ENCODE data around the gene KANSL1. TPM values are rescaled to one million over a fixed set of nuclear protein-coding genes. Genes with fewer than 3 reads are reported as not detected.

KANSL1 gene
- total and polyA plus RNA-seq, 2 experiments from 2014 or later = 49.0 to 206 TPM

DNA sequence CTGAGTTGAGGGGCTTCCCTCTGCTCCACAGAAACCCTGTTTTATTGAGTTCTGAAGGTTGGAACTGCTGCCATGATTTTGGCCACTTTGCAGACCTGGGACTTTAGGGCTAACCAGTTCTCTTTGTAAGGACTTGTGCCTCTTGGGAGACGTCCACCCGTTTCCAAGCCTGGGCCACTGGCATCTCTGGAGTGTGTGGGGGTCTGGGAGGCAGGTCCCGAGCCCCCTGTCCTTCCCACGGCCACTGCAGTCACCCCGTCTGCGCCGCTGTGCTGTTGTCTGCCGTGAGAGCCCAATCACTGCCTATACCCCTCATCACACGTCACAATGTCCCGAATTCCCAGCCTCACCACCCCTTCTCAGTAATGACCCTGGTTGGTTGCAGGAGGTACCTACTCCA is 168.2 kb downstream of the KANSL1 start:
- ATAC-seq = no peak
- Mint-ChIP-seq H3K4me1 (peaks cover 46% of the 10 kb centered on the region), H3K9me3 (no peaks in the 10 kb centered on the region), H3K4me3 (no peak overlapping the region), H3K36me3 (ENCODE audit: low read depth) (peaks cover 16% of the 10 kb centered on the region), H3K27me3 (ENCODE audit: insufficient read depth, low read depth, poor library complexity) (peaks cover 30% of the 10 kb centered on the region), H3K27ac (no peak overlapping the region)
- Histone ChIP-seq H3K9me2 (ENCODE audit: insufficient read depth) (no peaks in the 10 kb centered on the region), H3F3A (replicated peaks; ENCODE audit: low read depth) (peaks cover 12% of the 10 kb centered on the region; the same call in 1 of the 2 replicates), H3K36me3 (ENCODE audit: insufficient read depth) (no peaks in the 10 kb centered on the region), H2AFZ (no peak overlapping the region), H3K79me2 (replicated peaks; ENCODE audit: insufficient read depth) (no peaks in the 10 kb centered on the region), H3K4me2 (no peak overlapping the region), H3K27ac (ENCODE audit: low read depth) (no peak overlapping the region), H4K20me1 (replicated peaks; ENCODE audit: insufficient read depth) (peaks cover 3% of the 10 kb centered on the region; the same call in 1 of the 2 replicates), H3K4me3 (no peak overlapping the region), H3K4me1 (ENCODE audit: insufficient read depth) (peaks cover 41% of the 10 kb centered on the region), H3K27me3 (ENCODE audit: insufficient read depth) (no peaks in the 10 kb centered on the region)
- DNase-seq (ENCODE audit: low spot score) = no peak
- TF ChIP-seq, protein P1, sequence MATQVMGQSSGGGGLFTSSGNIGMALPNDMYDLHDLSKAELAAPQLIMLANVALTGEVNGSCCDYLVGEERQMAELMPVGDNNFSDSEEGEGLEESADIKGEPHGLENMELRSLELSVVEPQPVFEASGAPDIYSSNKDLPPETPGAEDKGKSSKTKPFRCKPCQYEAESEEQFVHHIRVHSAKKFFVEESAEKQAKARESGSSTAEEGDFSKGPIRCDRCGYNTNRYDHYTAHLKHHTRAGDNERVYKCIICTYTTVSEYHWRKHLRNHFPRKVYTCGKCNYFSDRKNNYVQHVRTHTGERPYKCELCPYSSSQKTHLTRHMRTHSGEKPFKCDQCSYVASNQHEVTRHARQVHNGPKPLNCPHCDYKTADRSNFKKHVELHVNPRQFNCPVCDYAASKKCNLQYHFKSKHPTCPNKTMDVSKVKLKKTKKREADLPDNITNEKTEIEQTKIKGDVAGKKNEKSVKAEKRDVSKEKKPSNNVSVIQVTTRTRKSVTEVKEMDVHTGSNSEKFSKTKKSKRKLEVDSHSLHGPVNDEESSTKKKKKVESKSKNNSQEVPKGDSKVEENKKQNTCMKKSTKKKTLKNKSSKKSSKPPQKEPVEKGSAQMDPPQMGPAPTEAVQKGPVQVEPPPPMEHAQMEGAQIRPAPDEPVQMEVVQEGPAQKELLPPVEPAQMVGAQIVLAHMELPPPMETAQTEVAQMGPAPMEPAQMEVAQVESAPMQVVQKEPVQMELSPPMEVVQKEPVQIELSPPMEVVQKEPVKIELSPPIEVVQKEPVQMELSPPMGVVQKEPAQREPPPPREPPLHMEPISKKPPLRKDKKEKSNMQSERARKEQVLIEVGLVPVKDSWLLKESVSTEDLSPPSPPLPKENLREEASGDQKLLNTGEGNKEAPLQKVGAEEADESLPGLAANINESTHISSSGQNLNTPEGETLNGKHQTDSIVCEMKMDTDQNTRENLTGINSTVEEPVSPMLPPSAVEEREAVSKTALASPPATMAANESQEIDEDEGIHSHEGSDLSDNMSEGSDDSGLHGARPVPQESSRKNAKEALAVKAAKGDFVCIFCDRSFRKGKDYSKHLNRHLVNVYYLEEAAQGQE (IDR thresholded peaks at IDR 0.05; ENCODE audit: unreplicated experiment) = no peak

DNA sequence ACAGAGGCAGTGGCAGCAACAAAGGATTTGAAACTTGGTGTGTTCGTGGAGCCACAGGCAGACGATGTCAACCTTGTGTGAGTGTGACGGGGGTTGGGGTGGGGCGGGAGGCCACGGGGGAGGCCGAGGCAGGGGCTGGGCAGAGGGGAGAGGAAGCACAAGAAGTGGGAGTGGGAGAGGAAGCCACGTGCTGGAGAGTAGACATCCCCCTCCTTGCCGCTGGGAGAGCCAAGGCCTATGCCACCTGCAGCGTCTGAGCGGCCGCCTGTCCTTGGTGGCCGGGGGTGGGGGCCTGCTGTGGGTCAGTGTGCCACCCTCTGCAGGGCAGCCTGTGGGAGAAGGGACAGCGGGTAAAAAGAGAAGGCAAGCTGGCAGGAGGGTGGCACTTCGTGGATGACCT is 168.6 kb downstream of the KANSL1 start:
- Histone ChIP-seq H3K79me2 (replicated peaks; ENCODE audit: insufficient read depth) (no peaks in the 10 kb centered on the region), H2AFZ (no peak overlapping the region), H3K4me3 (no peak overlapping the region), H3K4me1 (ENCODE audit: insufficient read depth) (peaks cover 38% of the 10 kb centered on the region), H3K36me3 (ENCODE audit: insufficient read depth) (no peaks in the 10 kb centered on the region), H4K20me1 (replicated peaks; ENCODE audit: insufficient read depth) (peaks cover 3% of the 10 kb centered on the region; the same call in 1 of the 2 replicates), H3K27ac (ENCODE audit: low read depth) (no peak overlapping the region), H3F3A (replicated peaks; ENCODE audit: low read depth) (peaks cover 12% of the 10 kb centered on the region; the same call in 1 of the 2 replicates), H3K27me3 (ENCODE audit: insufficient read depth) (no peaks in the 10 kb centered on the region), H3K4me2 (no peak overlapping the region), H3K9me2 (ENCODE audit: insufficient read depth) (no peaks in the 10 kb centered on the region)
- Mint-ChIP-seq H3K4me1 (peaks cover 45% of the 10 kb centered on the region), H3K27me3 (ENCODE audit: insufficient read depth, low read depth, poor library complexity) (peaks cover 29% of the 10 kb centered on the region), H3K27ac (no peak overlapping the region), H3K4me3 (no peak overlapping the region), H3K9me3 (no peaks in the 10 kb centered on the region), H3K36me3 (ENCODE audit: low read depth) (peaks cover 14% of the 10 kb centered on the region)
- DNase-seq (ENCODE audit: low spot score) = no peak
- ATAC-seq = no peak
- TF ChIP-seq, protein P2, sequence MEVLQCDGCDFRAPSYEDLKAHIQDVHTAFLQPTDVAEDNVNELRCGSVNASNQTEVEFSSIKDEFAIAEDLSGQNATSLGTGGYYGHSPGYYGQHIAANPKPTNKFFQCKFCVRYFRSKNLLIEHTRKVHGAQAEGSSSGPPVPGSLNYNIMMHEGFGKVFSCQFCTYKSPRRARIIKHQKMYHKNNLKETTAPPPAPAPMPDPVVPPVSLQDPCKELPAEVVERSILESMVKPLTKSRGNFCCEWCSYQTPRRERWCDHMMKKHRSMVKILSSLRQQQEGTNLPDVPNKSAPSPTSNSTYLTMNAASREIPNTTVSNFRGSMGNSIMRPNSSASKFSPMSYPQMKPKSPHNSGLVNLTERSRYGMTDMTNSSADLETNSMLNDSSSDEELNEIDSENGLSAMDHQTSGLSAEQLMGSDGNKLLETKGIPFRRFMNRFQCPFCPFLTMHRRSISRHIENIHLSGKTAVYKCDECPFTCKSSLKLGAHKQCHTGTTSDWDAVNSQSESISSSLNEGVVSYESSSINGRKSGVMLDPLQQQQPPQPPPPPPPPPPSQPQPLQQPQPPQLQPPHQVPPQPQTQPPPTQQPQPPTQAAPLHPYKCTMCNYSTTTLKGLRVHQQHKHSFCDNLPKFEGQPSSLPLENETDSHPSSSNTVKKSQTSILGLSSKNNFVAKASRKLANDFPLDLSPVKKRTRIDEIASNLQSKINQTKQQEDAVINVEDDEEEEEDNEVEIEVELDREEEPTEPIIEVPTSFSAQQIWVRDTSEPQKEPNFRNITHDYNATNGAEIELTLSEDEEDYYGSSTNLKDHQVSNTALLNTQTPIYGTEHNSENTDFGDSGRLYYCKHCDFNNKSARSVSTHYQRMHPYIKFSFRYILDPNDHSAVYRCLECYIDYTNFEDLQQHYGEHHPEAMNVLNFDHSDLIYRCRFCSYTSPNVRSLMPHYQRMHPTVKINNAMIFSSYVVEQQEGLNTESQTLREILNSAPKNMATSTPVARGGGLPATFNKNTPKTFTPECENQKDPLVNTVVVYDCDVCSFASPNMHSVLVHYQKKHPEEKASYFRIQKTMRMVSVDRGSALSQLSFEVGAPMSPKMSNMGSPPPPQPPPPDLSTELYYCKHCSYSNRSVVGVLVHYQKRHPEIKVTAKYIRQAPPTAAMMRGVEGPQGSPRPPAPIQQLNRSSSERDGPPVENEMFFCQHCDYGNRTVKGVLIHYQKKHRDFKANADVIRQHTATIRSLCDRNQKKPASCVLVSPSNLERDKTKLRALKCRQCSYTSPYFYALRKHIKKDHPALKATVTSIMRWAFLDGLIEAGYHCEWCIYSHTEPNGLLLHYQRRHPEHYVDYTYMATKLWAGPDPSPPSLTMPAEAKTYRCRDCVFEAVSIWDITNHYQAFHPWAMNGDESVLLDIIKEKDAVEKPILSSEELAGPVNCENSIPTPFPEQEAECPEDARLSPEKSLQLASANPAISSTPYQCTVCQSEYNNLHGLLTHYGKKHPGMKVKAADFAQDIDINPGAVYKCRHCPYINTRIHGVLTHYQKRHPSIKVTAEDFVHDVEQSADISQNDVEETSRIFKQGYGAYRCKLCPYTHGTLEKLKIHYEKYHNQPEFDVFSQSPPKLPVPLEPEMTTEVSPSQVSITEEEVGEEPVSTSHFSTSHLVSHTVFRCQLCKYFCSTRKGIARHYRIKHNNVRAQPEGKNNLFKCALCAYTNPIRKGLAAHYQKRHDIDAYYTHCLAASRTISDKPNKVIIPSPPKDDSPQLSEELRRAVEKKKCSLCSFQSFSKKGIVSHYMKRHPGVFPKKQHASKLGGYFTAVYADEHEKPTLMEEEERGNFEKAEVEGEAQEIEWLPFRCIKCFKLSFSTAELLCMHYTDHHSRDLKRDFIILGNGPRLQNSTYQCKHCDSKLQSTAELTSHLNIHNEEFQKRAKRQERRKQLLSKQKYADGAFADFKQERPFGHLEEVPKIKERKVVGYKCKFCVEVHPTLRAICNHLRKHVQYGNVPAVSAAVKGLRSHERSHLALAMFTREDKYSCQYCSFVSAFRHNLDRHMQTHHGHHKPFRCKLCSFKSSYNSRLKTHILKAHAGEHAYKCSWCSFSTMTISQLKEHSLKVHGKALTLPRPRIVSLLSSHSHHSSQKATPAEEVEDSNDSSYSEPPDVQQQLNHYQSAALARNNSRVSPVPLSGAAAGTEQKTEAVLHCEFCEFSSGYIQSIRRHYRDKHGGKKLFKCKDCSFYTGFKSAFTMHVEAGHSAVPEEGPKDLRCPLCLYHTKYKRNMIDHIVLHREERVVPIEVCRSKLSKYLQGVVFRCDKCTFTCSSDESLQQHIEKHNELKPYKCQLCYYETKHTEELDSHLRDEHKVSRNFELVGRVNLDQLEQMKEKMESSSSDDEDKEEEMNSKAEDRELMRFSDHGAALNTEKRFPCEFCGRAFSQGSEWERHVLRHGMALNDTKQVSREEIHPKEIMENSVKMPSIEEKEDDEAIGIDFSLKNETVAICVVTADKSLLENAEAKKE (CRISPR knock-in tag; IDR thresholded peaks at IDR 0.05) = no peak
- TF ChIP-seq JUNB (IDR thresholded peaks at IDR 0.05; ENCODE audit: unreplicated experiment) = no peak
- TF ChIP-seq EZH2phosphoT487 (IDR thresholded peaks at IDR 0.05; ENCODE audit: unreplicated experiment) = no peak
- TF ChIP-seq ZNF114 (CRISPR knock-in tag; IDR thresholded peaks at IDR 0.05) = no peak
- TF ChIP-seq POLR2AphosphoS5 (IDR thresholded peaks at IDR 0.05; ENCODE audit: low read depth) = no peak
- TF ChIP-seq, protein P1 (IDR thresholded peaks at IDR 0.05; ENCODE audit: unreplicated experiment) = no peak
